ENCODE data around the gene RNF130. TPM values are rescaled to one million over a fixed set of nuclear protein-coding genes. Genes with fewer than 3 reads are reported as not detected.
"Not testable (repeated sequence)": the region's sequence is repeated elsewhere in the genome, so short reads cannot be mapped to it uniquely, and the experiment has no call there.

The RNF130 gene
- total RNA-seq, 4 donors from 2014 or later: 55.0 to 121 (median 69.4) TPM

DNA sequence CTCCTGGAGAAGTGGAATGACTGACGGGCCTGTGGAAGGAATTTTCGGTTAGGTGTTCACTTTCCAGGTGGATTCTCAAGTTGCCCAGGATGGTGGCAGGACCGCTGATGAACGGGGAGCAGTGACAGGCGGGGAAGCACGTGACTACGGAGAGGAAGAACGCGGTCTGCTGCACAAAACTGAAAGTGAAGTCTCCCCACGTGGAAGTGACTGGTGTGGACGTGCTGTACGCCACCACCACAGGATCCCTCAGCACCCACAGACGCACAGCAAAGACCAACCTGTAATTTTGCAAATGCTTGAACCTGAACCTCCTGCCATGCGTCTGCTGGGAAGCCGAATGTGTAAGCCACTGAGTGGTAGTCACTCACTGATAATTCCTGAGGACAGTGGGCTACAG, 51.4 kb downstream of the RNF130 start:
- intact Hi-C loops (cut with DNase I): no loop called here
- no peak for TF ChIP-seq POLR2A (IDR thresholded peaks at IDR 0.05)
- TF ChIP-seq, protein P1, sequence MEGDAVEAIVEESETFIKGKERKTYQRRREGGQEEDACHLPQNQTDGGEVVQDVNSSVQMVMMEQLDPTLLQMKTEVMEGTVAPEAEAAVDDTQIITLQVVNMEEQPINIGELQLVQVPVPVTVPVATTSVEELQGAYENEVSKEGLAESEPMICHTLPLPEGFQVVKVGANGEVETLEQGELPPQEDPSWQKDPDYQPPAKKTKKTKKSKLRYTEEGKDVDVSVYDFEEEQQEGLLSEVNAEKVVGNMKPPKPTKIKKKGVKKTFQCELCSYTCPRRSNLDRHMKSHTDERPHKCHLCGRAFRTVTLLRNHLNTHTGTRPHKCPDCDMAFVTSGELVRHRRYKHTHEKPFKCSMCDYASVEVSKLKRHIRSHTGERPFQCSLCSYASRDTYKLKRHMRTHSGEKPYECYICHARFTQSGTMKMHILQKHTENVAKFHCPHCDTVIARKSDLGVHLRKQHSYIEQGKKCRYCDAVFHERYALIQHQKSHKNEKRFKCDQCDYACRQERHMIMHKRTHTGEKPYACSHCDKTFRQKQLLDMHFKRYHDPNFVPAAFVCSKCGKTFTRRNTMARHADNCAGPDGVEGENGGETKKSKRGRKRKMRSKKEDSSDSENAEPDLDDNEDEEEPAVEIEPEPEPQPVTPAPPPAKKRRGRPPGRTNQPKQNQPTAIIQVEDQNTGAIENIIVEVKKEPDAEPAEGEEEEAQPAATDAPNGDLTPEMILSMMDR (IDR thresholded peaks at IDR 0.05): no peak
- Histone ChIP-seq H3K9me3 (no peaks in the 10 kb centered on the region), H3K4me1 (no peaks in the 10 kb centered on the region), H3K36me3 (no peaks in the 10 kb centered on the region), H3K4me3 (replicated peaks in 1 of 3) (no peak overlapping the region), H3K27ac (no peak overlapping the region), H3K27me3 (no peaks in the 10 kb centered on the region)
- WGBS, 2 donors: 92 to 94% methylated on average over 14 of the region's 15 CpGs
- DNase-seq: no peak

DNA sequence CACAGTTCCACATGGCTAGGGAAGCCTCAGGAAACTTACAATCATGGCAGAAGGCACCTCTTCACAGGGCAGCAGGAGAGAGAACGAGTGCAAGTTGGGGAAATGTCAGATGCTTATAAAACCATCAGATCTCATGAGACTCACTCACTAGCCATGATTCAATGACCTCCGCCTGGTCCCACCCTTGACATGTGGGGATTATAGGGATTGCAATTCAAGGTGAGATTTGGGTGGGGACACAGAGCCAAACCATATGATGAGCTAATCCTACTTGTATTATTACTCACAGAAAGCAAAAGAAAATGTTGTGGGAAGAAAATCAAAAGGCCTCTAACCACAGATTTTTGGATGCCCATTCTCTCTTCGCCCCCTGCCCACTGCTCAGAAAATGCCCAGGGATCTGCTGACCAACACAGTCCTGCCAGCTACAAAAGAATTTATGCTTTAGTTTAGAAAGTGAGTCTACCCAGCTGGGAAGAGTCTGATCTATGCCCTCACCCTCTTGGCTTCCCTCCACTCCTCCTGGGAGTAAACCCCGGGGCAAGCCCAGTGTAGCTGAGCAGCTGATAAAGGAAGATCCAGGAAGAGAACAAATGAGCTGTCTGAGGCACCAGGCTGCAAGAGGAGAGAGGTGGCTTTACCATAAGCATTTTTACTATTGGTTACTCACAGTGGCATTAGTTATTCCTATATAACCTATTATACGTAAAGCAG, 53.1 kb downstream of the RNF130 start:
- Histone ChIP-seq H3K4me3 (replicated peaks in 1 of 3) (no peak overlapping the region), H3K36me3 (no peaks in the 10 kb centered on the region), H3K4me1 (no peaks in the 10 kb centered on the region), H3K27me3 (no peaks in the 10 kb centered on the region), H3K9me3 (no peaks in the 10 kb centered on the region), H3K27ac (no peak overlapping the region)
- no peak for DNase-seq
- no peak for TF ChIP-seq POLR2A (IDR thresholded peaks at IDR 0.05)
- TF ChIP-seq, protein P1 (IDR thresholded peaks at IDR 0.05): no peak
- 95 to 97% methylated on average over 5 of the region's 5 CpGs for WGBS, 2 donors
- intact Hi-C loops (cut with DNase I): no loop called here

DNA sequence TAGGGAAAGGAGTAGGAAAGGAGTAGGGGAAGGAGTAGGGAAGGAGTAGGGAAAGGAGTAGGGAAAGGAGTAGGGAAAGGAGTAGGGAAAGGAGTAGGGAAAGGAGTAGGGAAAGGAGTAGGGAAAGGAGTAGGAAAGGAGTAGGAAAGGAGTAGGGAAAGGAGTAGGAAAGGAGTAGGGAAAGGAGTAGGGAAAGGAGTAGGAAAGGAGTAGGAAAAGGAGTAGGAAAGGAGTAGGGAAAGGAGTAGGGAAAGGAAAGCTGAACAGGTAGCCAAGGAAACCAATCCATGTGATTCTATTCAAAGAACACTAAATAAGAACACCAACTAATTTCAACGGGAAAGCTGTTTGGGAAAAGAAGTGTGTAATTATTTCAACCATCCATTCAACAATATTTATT, 56.0 kb downstream of the RNF130 start:
- H3K27me3 ChIP-seq; H3K4me3 ChIP-seq (replicated peaks in 1 of 3); DNase-seq; H3K9me3 ChIP-seq; H3K36me3 ChIP-seq; intact Hi-C loops (cut with DNase I); H3K27ac ChIP-seq; H3K4me1 ChIP-seq: not testable (repeated sequence)
- 86 to 89% methylated on average over 1 of the region's 1 CpG for WGBS, 2 donors

DNA sequence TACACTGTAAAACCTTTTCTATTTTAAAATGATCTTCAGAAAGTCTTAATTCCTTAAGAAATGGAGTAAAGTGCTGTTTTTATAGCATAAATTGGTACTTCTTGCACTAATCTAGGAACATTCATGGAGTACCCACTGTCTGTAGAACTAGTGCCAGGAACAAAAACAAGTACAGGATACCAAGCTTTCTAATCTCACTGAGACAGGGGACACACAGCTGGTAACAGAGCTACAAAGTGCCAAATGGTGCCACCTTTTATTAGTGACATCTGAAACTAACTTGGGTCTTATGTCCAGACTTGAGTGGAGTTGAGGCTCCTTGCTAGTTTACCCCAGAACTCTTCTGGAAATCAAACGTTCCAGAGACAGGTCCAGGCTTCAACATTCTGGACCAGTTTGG, 57.9 kb downstream of the RNF130 start:
- Histone ChIP-seq H3K9me3 (no peaks in the 10 kb centered on the region), H3K27me3 (no peaks in the 10 kb centered on the region), H3K27ac (no peak overlapping the region), H3K36me3 (peaks cover 0 to 6% of the 10 kb centered on the region in 2 donors), H3K4me1 (no peaks in the 10 kb centered on the region), H3K4me3 (replicated peaks in 1 of 3) (no peak overlapping the region)
- WGBS, 2 donors: 67 to 69% methylated on average over 1 of the region's 1 CpG
- intact Hi-C loops (cut with DNase I): no loop called here
- DNase-seq: no peak
- TF ChIP-seq POLR2A (IDR thresholded peaks at IDR 0.05): no peak
- TF ChIP-seq, protein P1 (IDR thresholded peaks at IDR 0.05): no peak

DNA sequence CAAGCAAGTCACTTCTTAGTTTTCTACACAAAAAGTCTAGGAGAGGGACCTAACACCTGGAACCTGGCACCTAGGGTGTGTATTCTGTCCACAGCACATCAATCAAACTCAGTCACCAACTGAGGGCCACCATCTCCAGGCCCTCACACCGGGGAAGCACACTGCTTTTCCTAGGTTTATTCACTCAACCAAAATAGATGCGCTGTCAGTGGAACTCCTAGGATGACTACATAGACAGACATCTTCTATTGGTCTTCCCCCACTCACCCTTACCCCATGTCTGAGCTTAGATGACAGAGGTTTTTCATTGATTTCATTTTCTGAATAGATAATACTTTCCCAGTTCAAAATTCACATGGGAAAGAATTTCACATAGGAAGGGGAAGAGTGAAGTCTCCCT, 59.2 kb downstream of the RNF130 start:
- Histone ChIP-seq H3K27me3 (no peaks in the 10 kb centered on the region), H3K9me3 (no peaks in the 10 kb centered on the region), H3K4me3 (replicated peaks in 1 of 3) (no peak overlapping the region), H3K36me3 (peaks cover 0 to 6% of the 10 kb centered on the region in 2 donors), H3K4me1 (no peaks in the 10 kb centered on the region), H3K27ac (no peak overlapping the region)
- intact Hi-C loops (cut with DNase I): no loop called here
- 43 to 50% methylated on average over 2 of the region's 2 CpGs for WGBS, 2 donors
- TF ChIP-seq POLR2A (IDR thresholded peaks at IDR 0.05): no peak
- TF ChIP-seq, protein P1 (IDR thresholded peaks at IDR 0.05): no peak
- DNase-seq: no peak
